Measurements from ENCODE around the gene CDH23.

DNA sequence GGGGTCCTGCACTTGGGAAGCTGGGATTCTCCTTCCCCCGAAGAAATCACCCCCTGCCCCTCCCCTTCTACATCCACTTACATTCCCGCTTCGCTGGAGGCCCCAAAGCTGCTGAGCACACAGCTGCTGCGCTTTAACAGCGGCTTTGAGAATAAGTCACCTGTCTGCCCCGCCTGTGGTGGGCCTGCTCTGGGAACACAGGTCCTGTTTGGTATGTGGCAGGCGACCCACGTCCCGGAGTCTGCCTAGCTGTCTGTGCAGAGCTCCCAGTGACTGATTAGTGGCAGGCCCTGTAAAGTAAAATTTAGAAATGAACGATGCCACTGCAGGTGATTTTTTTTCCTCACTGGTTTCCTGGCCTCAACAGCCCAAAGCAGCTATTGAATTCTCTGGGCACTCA, 47.0 kb downstream of the CDH23 start:
- TF ChIP-seq, protein P1, sequence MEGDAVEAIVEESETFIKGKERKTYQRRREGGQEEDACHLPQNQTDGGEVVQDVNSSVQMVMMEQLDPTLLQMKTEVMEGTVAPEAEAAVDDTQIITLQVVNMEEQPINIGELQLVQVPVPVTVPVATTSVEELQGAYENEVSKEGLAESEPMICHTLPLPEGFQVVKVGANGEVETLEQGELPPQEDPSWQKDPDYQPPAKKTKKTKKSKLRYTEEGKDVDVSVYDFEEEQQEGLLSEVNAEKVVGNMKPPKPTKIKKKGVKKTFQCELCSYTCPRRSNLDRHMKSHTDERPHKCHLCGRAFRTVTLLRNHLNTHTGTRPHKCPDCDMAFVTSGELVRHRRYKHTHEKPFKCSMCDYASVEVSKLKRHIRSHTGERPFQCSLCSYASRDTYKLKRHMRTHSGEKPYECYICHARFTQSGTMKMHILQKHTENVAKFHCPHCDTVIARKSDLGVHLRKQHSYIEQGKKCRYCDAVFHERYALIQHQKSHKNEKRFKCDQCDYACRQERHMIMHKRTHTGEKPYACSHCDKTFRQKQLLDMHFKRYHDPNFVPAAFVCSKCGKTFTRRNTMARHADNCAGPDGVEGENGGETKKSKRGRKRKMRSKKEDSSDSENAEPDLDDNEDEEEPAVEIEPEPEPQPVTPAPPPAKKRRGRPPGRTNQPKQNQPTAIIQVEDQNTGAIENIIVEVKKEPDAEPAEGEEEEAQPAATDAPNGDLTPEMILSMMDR (IDR thresholded peaks at IDR 0.05; ENCODE audit: low read length), result no peak
- TF ChIP-seq EZH2 (optimal IDR thresholded peaks at IDR 0.05; ENCODE audit: low read depth, low read length), result no peak

All from MM.1S (cell line).